K562 (cell line): ENCODE results near the gene ADGRB3. TPM values are rescaled to one million over a fixed set of nuclear protein-coding genes. Genes with fewer than 3 reads are reported as not detected.

ENCODE experiments used
- HES1 ChIP-seq: fragments of 450-650 bp; IDR thresholded peaks from 2 replicates; pipeline ENCODE4 v1.6.1; 2016; ENCODE audit warnings: low read depth, mild to moderate bottlenecking, moderate library complexity
- NFATC3 ChIP-seq: fragments of 450-650 bp; IDR thresholded peaks from 2 replicates; pipeline ENCODE4 v1.6.1; 2017; ENCODE audit warnings: mild to moderate bottlenecking
- SRF ChIP-seq, 2 experiments: fragments of 250-450, 450-650 bp in 1 of 2; sonication (Bioruptor Pico) in 1 of 2; sonication (generic) in 1 of 2; formaldehyde crosslinking; IDR thresholded peaks; 2 replicates each; pipeline versions ENCODE4 v1.5.0 to v1.5.1; 2020 to 2022; ENCODE audit warnings: mild to moderate bottlenecking in 1 of 2, missing genetic modification reagents in 1 of 2
- THAP12 ChIP-seq: fragments of 250-450 bp; sonication (Bioruptor Pico); IDR thresholded peaks from 2 replicates; pipeline ENCODE4 v1.9.0; 2021; ENCODE audit warnings: mild to moderate bottlenecking, inconsistent platforms
- ZFP36 ChIP-seq: fragments of 150-350 bp; IDR thresholded peaks from 2 replicates; pipeline ENCODE4 v1.6.1; 2018; ENCODE audit warnings: low read length, low read depth; ENCODE audit not compliant: partially characterized antibody
- ZNF143 ChIP-seq: sonication (generic); formaldehyde crosslinking; IDR thresholded peaks from 2 replicates; pipeline ENCODE4 v1.9.0; 2022; ENCODE audit warnings: mild to moderate bottlenecking, missing genetic modification reagents
- ZNF407 ChIP-seq: fragments of 450-650 bp; IDR thresholded peaks from 2 replicates; pipeline ENCODE4 v1.6.1; 2016; ENCODE audit warnings: low read depth
- ZNF79 ChIP-seq: fragments of 250-450 bp; sonication (Bioruptor Pico); IDR thresholded peaks from 2 replicates; pipeline ENCODE4 v1.4.0; 2020; ENCODE audit warnings: low read depth, mild to moderate bottlenecking, moderate library complexity
- ZSCAN29 ChIP-seq: fragments of 450-650 bp; IDR thresholded peaks from 2 replicates; pipeline ENCODE4 v1.6.1; 2017
- polyA plus RNA-seq, 8 experiments: library from polyadenylated mRNA; depleted of rRNA in 4 of 8; stranded (reverse) in 5 of 8; unstranded in 3 of 8; fragments of >200 nt; fragmentation: Nextera tagmentation in 2 of 8; fragmentation: Illumina TruSeq in 1 of 8; extraction: Ambion mirVana in 2 of 8; extraction: Trizol in 1 of 8; gene quantifications; 2 replicates each; pipeline versions ENCODE4 v1.2.1 to v1.2.3, GENCODE V29; 2011 to 2014; ENCODE audit warnings: inconsistent platforms in 1 of 8, missing spikeins in 1 of 8
- total RNA-seq, 7 experiments: library from RNA; depleted of rRNA in 6 of 7; stranded (reverse); fragments of >200 nt in 6 of 7; fragmentation: Illumina TruSeq in 2 of 7; extraction: Trizol in 2 of 7; gene quantifications; 2 replicates each; pipeline versions ENCODE4 v1.2.1 to v1.2.3, GENCODE V29; 2011 to 2021; ENCODE audit warnings: low replicate concordance in 1 of 7

ADGRB3 gene
- total and polyA plus RNA-seq, 9 of the 15 experiments (the other 6 are each of a cell fraction or from before 2014, with no cell fraction given) = 0.90 to 7.8 (median 2.4) TPM

- TF ChIP-seq ZNF407 = no peak
- TF ChIP-seq THAP12 (CRISPR knock-in tag) = no peak
- TF ChIP-seq ZNF143 (CRISPR knock-in tag) = no peak
- no peak for TF ChIP-seq SRF (CRISPR knock-in tag; IDR thresholded peaks at IDR 0.05)
- TF ChIP-seq HES1 = no peak
- no peak for TF ChIP-seq ZSCAN29
- no peak for TF ChIP-seq ZNF79 (CRISPR knock-in tag)
- TF ChIP-seq ZFP36 = no peak
- no peak for TF ChIP-seq NFATC3
Observed at GRCh38 chr6:68615938-68616337, 19.1 kb upstream of the ADGRB3 start (continued).
